ENCODE measurements around the gene ZNF225. TPM values are rescaled to one million over a fixed set of nuclear protein-coding genes. Genes with fewer than 3 reads are reported as not detected.
A peak's percentile ranks its signal among the peaks of the same experiment; 100 is the strongest.
"Not testable (repeated sequence)": the region's sequence is repeated elsewhere in the genome, so short reads cannot be mapped to it uniquely, and the experiment has no call there.

The ZNF225 gene
- total RNA-seq, 2 experiments from 2014 or later = 4.5 to 4.7 TPM

- ChIA-PET POLR2A (interaction anchor here (0.9 to 3.8 kb wide), 3 partner anchors 18 to 94 kb away, joined by 3 to 15 read pairs (median 3); partner anchors contain the start of genes ZNF224 and ZNF226), CTCF (interaction anchor here (1.1 kb wide), 1 partner anchor 18 kb away, joined by 3 read pairs; no protein-coding TSS in a partner anchor)
- Mint-ChIP-seq H3K4me3 (peak overlapping the region; percentile 95), H3K27me3 (no peaks in the 10 kb centered on the region), H3K9me3 (peaks cover 37% of the 10 kb centered on the region), H3K4me1 (peaks cover 25% of the 10 kb centered on the region), H3K36me3 (ENCODE audit: low read depth) (peaks cover 39% of the 10 kb centered on the region), H3K27ac (peak overlapping the region; percentile 65)
- no peak for DNase-seq
These were observed 429 bp upstream of the ZNF225 start for GRCh38 chr19:44112802-44113137.

- Mint-ChIP-seq H3K4me3 (peak overlapping the region; percentile 95), H3K27me3 (no peaks in the 10 kb centered on the region), H3K9me3 (peaks cover 28% of the 10 kb centered on the region), H3K36me3 (ENCODE audit: low read depth) (peaks cover 40% of the 10 kb centered on the region), H3K27ac (peak overlapping the region; percentile 65), H3K4me1 (peaks cover 25% of the 10 kb centered on the region)
- POLR2A ChIA-PET = interaction anchor here (0.9 to 1.3 kb wide), 5 partner anchors 20 to 190 kb away, joined by 3 to 4 read pairs (median 3); partner anchors contain the start of genes ZNF224 and ZNF226
- CTCF ChIA-PET = interaction anchor here (1.1 kb wide), 1 partner anchor 19 kb away, joined by 3 read pairs; no protein-coding TSS in a partner anchor
- DNase-seq = no peak
These were observed 688 bp downstream of the ZNF225 start for GRCh38 chr19:44113784-44114390.

- DNase-seq, H3K4me3 Mint-ChIP-seq, H3K27me3 Mint-ChIP-seq, H3K27ac Mint-ChIP-seq, H3K4me1 Mint-ChIP-seq, CTCF ChIA-PET, POLR2A ChIA-PET: not testable (repeated sequence)
- Mint-ChIP-seq H3K9me3 (peaks cover 49% of the 10 kb centered on the region), H3K36me3 (ENCODE audit: low read depth) (peaks cover 86% of the 10 kb centered on the region)
These were observed 8.0 kb downstream of the ZNF225 start for GRCh38 chr19:44121162-44121561.

GRCh38 chr19:44131955-44132354 lies 18.8 kb downstream of the ZNF225 start:
- H3K4me1 Mint-ChIP-seq = no peaks in the 10 kb centered on the region
- peaks cover 33% of the 10 kb centered on the region for H3K9me3 Mint-ChIP-seq
- ChIA-PET CTCF (no interaction called here), POLR2A (interaction anchor here (1.0 kb wide), 1 partner anchor 10 kb away, joined by 3 read pairs; no protein-coding TSS in a partner anchor)
- no peak for DNase-seq
- peaks cover 31% of the 10 kb centered on the region for H3K36me3 Mint-ChIP-seq (ENCODE audit: low read depth)
- no peak overlapping the region for H3K27ac Mint-ChIP-seq
- no peak overlapping the region for H3K4me3 Mint-ChIP-seq
- H3K27me3 Mint-ChIP-seq = no peaks in the 10 kb centered on the region

GRCh38 chr19:44141191-44142058 lies 28.2 kb downstream of the ZNF225 start, which contains the start of gene ZNF234:
Gene ZNF234, plus strand, starts transcription at chr19:44141554. Its CDS starts 3,079 bp downstream, at chr19:44144633.
- H3K27me3 Mint-ChIP-seq = no peaks in the 10 kb centered on the region
- H3K4me1 Mint-ChIP-seq = peaks cover 18% of the 10 kb centered on the region
- peak within 1 kb of the TSS; percentile 81 for H3K27ac Mint-ChIP-seq
- H3K9me3 Mint-ChIP-seq = peaks cover 25% of the 10 kb centered on the region
- peak; percentile 69 for DNase-seq
- H3K4me3 Mint-ChIP-seq = peak within 1 kb of the TSS; percentile 87
- POLR2A ChIA-PET = interaction anchor here (1.0 to 1.6 kb wide), 5 partner anchors 10 to 71 kb away, joined by 3 to 7 read pairs (median 3); partner anchors contain the start of genes ZNF225, ZNF226 and ZNF227
- peaks cover 32% of the 10 kb centered on the region for H3K36me3 Mint-ChIP-seq (ENCODE audit: low read depth)
- CTCF ChIA-PET = interaction anchor here (0.6 to 1.0 kb wide), 2 partner anchors 23 to 71 kb away, joined by 5 read pairs; partner anchors contain the start of gene ZNF227

GRCh38 chr19:44142059-44142433 lies 28.8 kb downstream of the ZNF225 start:
- CTCF ChIA-PET = interaction anchor here (0.6 to 1.0 kb wide), 2 partner anchors 22 to 70 kb away, joined by 5 read pairs; partner anchors contain the start of gene ZNF227
- Mint-ChIP-seq H3K9me3 (peaks cover 22% of the 10 kb centered on the region), H3K4me1 (peaks cover 18% of the 10 kb centered on the region), H3K27ac (peak overlapping the region; percentile 81), H3K36me3 (ENCODE audit: low read depth) (peaks cover 33% of the 10 kb centered on the region), H3K4me3 (peak overlapping the region; percentile 87), H3K27me3 (no peaks in the 10 kb centered on the region)
- DNase-seq = no peak
- POLR2A ChIA-PET = interaction anchor here (1.0 to 1.6 kb wide), 4 partner anchors 10 to 70 kb away, joined by 3 to 7 read pairs (median 3); partner anchors contain the start of genes ZNF225, ZNF226 and ZNF227

GRCh38 chr19:44149776-44150175 lies 36.6 kb downstream of the ZNF225 start:
- Mint-ChIP-seq H3K27me3 (no peaks in the 10 kb centered on the region), H3K4me3 (no peak overlapping the region), H3K36me3 (ENCODE audit: low read depth) (peaks cover 86% of the 10 kb centered on the region), H3K27ac (no peak overlapping the region), H3K9me3 (peaks cover 39% of the 10 kb centered on the region), H3K4me1 (no peaks in the 10 kb centered on the region)
- ChIA-PET POLR2A (no interaction called here), CTCF (no interaction called here)
- DNase-seq = no peak

- POLR2A ChIA-PET = no interaction called here
- DNase-seq = no peak
- CTCF ChIA-PET = no interaction called here
- H3K36me3 Mint-ChIP-seq (ENCODE audit: low read depth) = peaks cover 77% of the 10 kb centered on the region
- H3K9me3 Mint-ChIP-seq = peaks cover 41% of the 10 kb centered on the region
- H3K4me1 Mint-ChIP-seq = no peaks in the 10 kb centered on the region
- H3K4me3 Mint-ChIP-seq = no peak overlapping the region
- no peak overlapping the region for H3K27ac Mint-ChIP-seq
- H3K27me3 Mint-ChIP-seq = no peaks in the 10 kb centered on the region
These were observed 38.3 kb downstream of the ZNF225 start for GRCh38 chr19:44151491-44151890.

- ChIA-PET CTCF (no interaction called here), POLR2A (no interaction called here)
- no peak for DNase-seq
- peaks cover 59% of the 10 kb centered on the region for H3K36me3 Mint-ChIP-seq (ENCODE audit: low read depth)
- no peaks in the 10 kb centered on the region for H3K27me3 Mint-ChIP-seq
- H3K27ac Mint-ChIP-seq = no peak overlapping the region
- no peak overlapping the region for H3K4me3 Mint-ChIP-seq
- H3K9me3 Mint-ChIP-seq = peaks cover 63% of the 10 kb centered on the region
- H3K4me1 Mint-ChIP-seq = no peaks in the 10 kb centered on the region
These were observed 43.3 kb downstream of the ZNF225 start for GRCh38 chr19:44156475-44156874.

- no peak overlapping the region for H3K4me3 Mint-ChIP-seq
These were observed 50.6 kb downstream of the ZNF225 start for GRCh38 chr19:44163789-44164188.

GRCh38 chr19:44164327-44164672 lies 51.1 kb downstream of the ZNF225 start:
- peaks cover 44% of the 10 kb centered on the region for H3K36me3 Mint-ChIP-seq (ENCODE audit: low read depth)
- no peak for DNase-seq
- peaks cover 44% of the 10 kb centered on the region for H3K9me3 Mint-ChIP-seq
- ChIA-PET CTCF (interaction anchor here (1.4 to 1.7 kb wide), 3 partner anchors 22 to 495 kb away, joined by 5 to 7 read pairs (median 5); partner anchors contain the start of gene PLAUR), POLR2A (interaction anchor here (0.9 to 2.9 kb wide), 8 partner anchors 22 to 409 kb away, joined by 3 to 20 read pairs (median 6); partner anchors contain the start of genes SMG9, ZNF180, ZNF227 and ZNF234)
- H3K4me1 Mint-ChIP-seq = peaks cover 34% of the 10 kb centered on the region
- peak overlapping the region; percentile 87 for H3K27ac Mint-ChIP-seq
- H3K27me3 Mint-ChIP-seq = no peaks in the 10 kb centered on the region
- peak overlapping the region; percentile 94 for H3K4me3 Mint-ChIP-seq

More at GRCh38 chr19:44163789-44164188, 50.6 kb downstream of the ZNF225 start:
- no peaks in the 10 kb centered on the region for H3K27me3 Mint-ChIP-seq
- ChIA-PET POLR2A (interaction anchor here (1.6 to 2.9 kb wide), 2 partner anchors 43 to 337 kb away, joined by 4 to 20 read pairs; partner anchors contain the start of gene ZNF180), CTCF (interaction anchor here (1.4 to 1.7 kb wide), 2 partner anchors 22 to 495 kb away, joined by 5 to 7 read pairs; partner anchors contain the start of gene PLAUR)
- H3K27ac Mint-ChIP-seq = no peak overlapping the region
- H3K9me3 Mint-ChIP-seq = peaks cover 44% of the 10 kb centered on the region
- no peak for DNase-seq
- H3K4me1 Mint-ChIP-seq = peaks cover 34% of the 10 kb centered on the region
- peaks cover 40% of the 10 kb centered on the region for H3K36me3 Mint-ChIP-seq (ENCODE audit: low read depth)

GRCh38 chr19:44164673-44165512 lies 51.7 kb downstream of the ZNF225 start, which contains the start of gene ZNF226:
Gene ZNF226, plus strand, starts transcription at chr19:44165100. Its CDS starts 4,981 bp downstream, at chr19:44170081.
- Mint-ChIP-seq H3K9me3 (peaks cover 47% of the 10 kb centered on the region), H3K4me3 (peak within 1 kb of the TSS; percentile 94), H3K36me3 (ENCODE audit: low read depth) (peaks cover 47% of the 10 kb centered on the region), H3K27me3 (no peaks in the 10 kb centered on the region), H3K4me1 (peaks cover 34% of the 10 kb centered on the region), H3K27ac (peak within 1 kb of the TSS; percentile 87)
- peak; percentile 82 for DNase-seq
- CTCF ChIA-PET = interaction anchor here (0.8 to 1.7 kb wide), 4 partner anchors 23 to 496 kb away, joined by 3 to 7 read pairs (median 5); partner anchors contain the start of genes PLAUR and ZNF227
- POLR2A ChIA-PET = interaction anchor here (0.9 to 2.9 kb wide), 8 partner anchors 23 to 410 kb away, joined by 3 to 20 read pairs (median 6); partner anchors contain the start of genes SMG9, ZNF180, ZNF227 and ZNF234
